OCI-LY1 (cell line): Measurements from ENCODE around the gene KIF1C.

Experiments
- CTCF ChIP-seq: fragments of 200-600 bp; sonication (generic), shearing (Covaris generic); IDR thresholded peaks from 2 replicates; pipeline ENCODE4 v1.5.1; 2017; ENCODE audit warnings: mild to moderate bottlenecking, antibody characterized with exemption, low read length, moderate library complexity, mixed read lengths
- EZH2 ChIP-seq: fragments of 200-600 bp; sonication (generic), shearing (Covaris generic); IDR thresholded peaks from 2 replicates; pipeline ENCODE4 v1.8.0; 2017; ENCODE audit warnings: borderline replicate concordance, mixed run types, mild to moderate bottlenecking, antibody characterized with exemption, low read length, moderate library complexity, mixed read lengths

- TF ChIP-seq EZH2: no peak
- no peak for TF ChIP-seq CTCF
These were observed 27.5 kb upstream of the KIF1C start for GRCh38 chr17:4970273-4970672.
